CD14-positive monocyte (primary cell): ENCODE data around the gene KRT23. TPM values are rescaled to one million over a fixed set of nuclear protein-coding genes. Genes with fewer than 3 reads are reported as not detected.
A peak's percentile ranks its signal among the peaks of the same experiment; 100 is the strongest.

ENCODE experiments used
- DNase-seq, 3 donors: peaks; one replicate each; pipeline ENCODE4 v3.0.0-alpha.2; 2011 to 2022
- H2AFZ ChIP-seq: 2 replicates; pipeline ENCODE4 v1.6.0; 2012; ENCODE audit warnings: mild to moderate bottlenecking, low read depth, low read length, inconsistent platforms; ENCODE audit not compliant: insufficient read depth, poor library complexity, severe bottlenecking
- H3K27ac ChIP-seq, 2 donors: 1 replicate in 1 of 2; 2 replicates in 1 of 2; pipeline ENCODE4 v1.5.1; 2012 to 2013; ENCODE audit warnings: low read length in 2 of 2, control low read depth in 1 of 2, inconsistent platforms in 1 of 2, low read depth in 1 of 2, mild to moderate bottlenecking in 1 of 2
- H3K27me3 ChIP-seq, 2 donors: one replicate each; pipeline versions ENCODE4 v1.6.0 to v1.6.1; 2011 to 2013; ENCODE audit warnings: low read length in 2 of 2; ENCODE audit not compliant: control insufficient read depth in 2 of 2, insufficient read depth in 2 of 2
- H3K36me3 ChIP-seq, 2 donors: replicated peaks in 1 of 2; 1 replicate in 1 of 2; 2 replicates in 1 of 2; pipeline versions ENCODE4 v1.5.1 to v1.6.1; 2012 to 2013; ENCODE audit warnings: low read length in 2 of 2, control low read depth in 1 of 2, inconsistent platforms in 1 of 2, mild to moderate bottlenecking in 1 of 2; ENCODE audit not compliant: insufficient read depth in 2 of 2, control insufficient read depth in 1 of 2
- H3K4me1 ChIP-seq, 2 donors: 1 replicate in 1 of 2; 2 replicates in 1 of 2; pipeline versions ENCODE4 v1.5.1 to v1.6.1; 2012 to 2013; ENCODE audit warnings: low read length in 2 of 2, control low read depth in 1 of 2, inconsistent platforms in 1 of 2, mild to moderate bottlenecking in 1 of 2, moderate library complexity in 1 of 2; ENCODE audit not compliant: insufficient read depth in 2 of 2, control insufficient read depth in 1 of 2
- H3K4me2 ChIP-seq: replicated peaks from 2 replicates; pipeline ENCODE3; 2012; ENCODE audit warnings: low read length, moderate library complexity, mild to moderate bottlenecking; ENCODE audit not compliant: poor library complexity, severe bottlenecking; ENCODE audit errors: extremely low read depth
- H3K4me3 ChIP-seq, 3 experiments: fragments of 200-600 bp in 1 of 3; sonication (generic) in 1 of 3; replicated peaks in 1 of 3; 1 replicate in 2 of 3; 2 replicates in 1 of 3; pipeline ENCODE4 v1.5.1; 2011 to 2013; ENCODE audit warnings: low read length in 3 of 3, mild to moderate bottlenecking in 3 of 3, control low read depth in 2 of 3, low read depth in 2 of 3, inconsistent platforms in 1 of 3, moderate library complexity in 1 of 3
- H3K79me2 ChIP-seq: 2 replicates; pipeline ENCODE4 v1.6.0; 2012; ENCODE audit warnings: mild to moderate bottlenecking, control low read depth, inconsistent platforms, low read length, moderate library complexity; ENCODE audit not compliant: insufficient read depth
- H3K9ac ChIP-seq: 2 replicates; pipeline ENCODE4 v1.6.0; 2017; ENCODE audit warnings: low read length, mild to moderate bottlenecking; ENCODE audit not compliant: insufficient read depth, poor library complexity, severe bottlenecking
- H3K9me3 ChIP-seq, 2 donors: replicated peaks in 1 of 2; 1 replicate in 1 of 2; 2 replicates in 1 of 2; pipeline versions ENCODE4 v1.5.1 to v1.6.1; 2012 to 2013; ENCODE audit warnings: low read length in 2 of 2, control low read depth in 1 of 2; ENCODE audit not compliant: control insufficient read depth in 1 of 2, insufficient read depth in 1 of 2
- H4K20me1 ChIP-seq: 2 replicates; pipeline ENCODE4 v1.6.0; 2012; ENCODE audit warnings: mild to moderate bottlenecking, low read length, control low read depth, moderate library complexity; ENCODE audit not compliant: insufficient read depth
- H3K27ac Mint-ChIP-seq, 7 donors: one replicate each; pipeline ENCODE4 v1.8.0; 2020; ENCODE audit warnings: mild to moderate bottlenecking in 7 of 7, mixed read lengths in 7 of 7, moderate library complexity in 6 of 7, inconsistent platforms in 2 of 7
- H3K27me3 Mint-ChIP-seq, 3 donors: one replicate each; pipeline ENCODE4 v1.8.0; 2021 to 2022; ENCODE audit warnings: low read depth in 3 of 3, mild to moderate bottlenecking in 3 of 3, mixed read lengths in 3 of 3, moderate library complexity in 3 of 3, inconsistent platforms in 1 of 3
- H3K36me3 Mint-ChIP-seq, 2 donors: one replicate each; pipeline ENCODE4 v1.8.0; 2020; ENCODE audit warnings: mixed read lengths in 2 of 2, inconsistent platforms in 1 of 2, mild to moderate bottlenecking in 1 of 2
- H3K4me1 Mint-ChIP-seq: one replicate; pipeline ENCODE4 v1.8.0; 2020; ENCODE audit warnings: mild to moderate bottlenecking, mixed read lengths
- H3K4me3 Mint-ChIP-seq, 2 donors: one replicate each; pipeline ENCODE4 v1.8.0; 2020; ENCODE audit warnings: mild to moderate bottlenecking in 2 of 2, mixed read lengths in 2 of 2, moderate library complexity in 1 of 2
- H3K9me3 Mint-ChIP-seq, 7 donors: one replicate each; pipeline ENCODE4 v1.8.0; 2020 to 2022; ENCODE audit warnings: mixed read lengths in 7 of 7, mild to moderate bottlenecking in 6 of 7, moderate library complexity in 6 of 7, inconsistent platforms in 2 of 7
- CTCF ChIP-seq: fragments of 200-600 bp; IDR thresholded peaks from one replicate; pipeline ENCODE4 v1.8.0; 2022; ENCODE audit warnings: antibody characterized with exemption, mild to moderate bottlenecking
- WGBS: methylation state at CpG from one replicate; pipeline ENCODE4 v1.1.5; 2013; ENCODE audit warnings: missing lambda C conversion rate; ENCODE audit not compliant: insufficient coverage; 5-methylcytosine and 5-hydroxymethylcytosine counted together
- intact Hi-C, 2 donors: fragments of 100-400 bp; cut with micrococcal nuclease; formaldehyde crosslinking; loops; one replicate each; pipeline versions ENCODE4 v1.15.0 to v1.15.1; 2023
- polyA plus RNA-seq, 3 donors: library from polyadenylated mRNA; depleted of rRNA in 1 of 3; unstranded in 2 of 3; stranded (reverse) in 1 of 3; fragments of 300-500 nt in 2 of 3; fragments of >200 nt in 1 of 3; fragmentation: Illumina TruSeq in 2 of 3; gene quantifications; 1 replicate in 2 of 3; 2 replicates in 1 of 3; pipeline ENCODE4 v1.2.3, GENCODE V29; 2012 to 2021

The KRT23 gene
- polyA plus RNA-seq, 3 donors = 1.7 to 7.6 (median 3.6) TPM

- H3K4me1 Mint-ChIP-seq = peaks cover 47% of the 10 kb centered on the region
- intact Hi-C loops = loop anchor here in 1 of 2 donors (10.0 kb wide), 1 partner anchor 590 kb away; the partner anchor contains the start of gene KRT13
- H3K27me3 Mint-ChIP-seq = peaks cover 0 to 3% (median 0%) of the 10 kb centered on the region in 3 donors
- Histone ChIP-seq H3K4me3 (peak overlapping the region in 1 of 3 experiments; percentile 21), H3K27ac (peak overlapping the region; percentile 56 to 88), H3K9me3 (no peaks in the 10 kb centered on the region), H3K4me2 (peak overlapping the region; percentile 26), H3K9ac (no peak overlapping the region), H3K27me3 (no peaks in the 10 kb centered on the region), H3K36me3 (no peaks in the 10 kb centered on the region), H3K4me1 (peaks cover 64 to 69% of the 10 kb centered on the region in 2 donors), H2AFZ (no peak overlapping the region), H4K20me1 (no peaks in the 10 kb centered on the region), H3K79me2 (no peaks in the 10 kb centered on the region)
- H3K27ac Mint-ChIP-seq = peak overlapping the region; percentile 76 to 96 (median 93)
- DNase-seq = peak; percentile 72 to 94 (median 91)
- H3K9me3 Mint-ChIP-seq = peaks cover 0 to 2% (median 0%) of the 10 kb centered on the region in 7 donors
- WGBS = no CpG with 5 or more reads among the region's 3 CpGs
- H3K4me3 Mint-ChIP-seq = no peak overlapping the region
- no peak for TF ChIP-seq CTCF
- H3K36me3 Mint-ChIP-seq = no peaks in the 10 kb centered on the region
Measured at GRCh38 chr17:40915199-40915661, 22.2 kb downstream of the KRT23 start.

- WGBS = 93% methylated on average over 2 of the region's 3 CpGs
- H3K9ac ChIP-seq = no peak overlapping the region
- no peak overlapping the region for H3K4me2 ChIP-seq
- no peaks in the 10 kb centered on the region for H3K36me3 ChIP-seq
- H3K36me3 Mint-ChIP-seq = no peaks in the 10 kb centered on the region
- H2AFZ ChIP-seq = no peak overlapping the region
- DNase-seq = no peak
- H3K9me3 Mint-ChIP-seq = peaks cover 0 to 2% (median 0%) of the 10 kb centered on the region in 7 donors
- peak overlapping the region in 6 of 7 donors; percentile 91 to 97 (median 92) for H3K27ac Mint-ChIP-seq
- H3K27me3 ChIP-seq = no peaks in the 10 kb centered on the region
- intact Hi-C loops = loop anchor here in 1 of 2 donors (10.0 kb wide), 1 partner anchor 591 kb away; the partner anchor contains the start of gene KRT13
- H3K4me1 ChIP-seq = peaks cover 72 to 78% of the 10 kb centered on the region in 2 donors
- H3K4me3 ChIP-seq = no peak overlapping the region
- H3K4me3 Mint-ChIP-seq = no peak overlapping the region
- peaks cover 55% of the 10 kb centered on the region for H3K4me1 Mint-ChIP-seq
- no peak for TF ChIP-seq CTCF
- H3K27ac ChIP-seq = peak overlapping the region in 1 of 2 donors; percentile 91
- H4K20me1 ChIP-seq = no peaks in the 10 kb centered on the region
- H3K79me2 ChIP-seq = no peaks in the 10 kb centered on the region
- H3K27me3 Mint-ChIP-seq = peaks cover 0 to 3% (median 0%) of the 10 kb centered on the region in 3 donors
- no peaks in the 10 kb centered on the region for H3K9me3 ChIP-seq
Measured at GRCh38 chr17:40914075-40914855, 23.2 kb downstream of the KRT23 start.
